GOT3 (cell line): ENCODE results near the gene GLT6D1.
"Not testable (repeated sequence)": the region's sequence is repeated elsewhere in the genome, so short reads cannot be mapped to it uniquely, and the experiment has no call there.

Experiments
- DNase-seq: peaks from one replicate; lab custom pipeline; 2025; ENCODE audit warnings: mixed read lengths; lab: John Stamatoyannopoulos, UW

GLT6D1 gene, protein sequence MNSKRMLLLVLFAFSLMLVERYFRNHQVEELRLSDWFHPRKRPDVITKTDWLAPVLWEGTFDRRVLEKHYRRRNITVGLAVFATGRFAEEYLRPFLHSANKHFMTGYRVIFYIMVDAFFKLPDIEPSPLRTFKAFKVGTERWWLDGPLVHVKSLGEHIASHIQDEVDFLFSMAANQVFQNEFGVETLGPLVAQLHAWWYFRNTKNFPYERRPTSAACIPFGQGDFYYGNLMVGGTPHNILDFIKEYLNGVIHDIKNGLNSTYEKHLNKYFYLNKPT

DNA sequence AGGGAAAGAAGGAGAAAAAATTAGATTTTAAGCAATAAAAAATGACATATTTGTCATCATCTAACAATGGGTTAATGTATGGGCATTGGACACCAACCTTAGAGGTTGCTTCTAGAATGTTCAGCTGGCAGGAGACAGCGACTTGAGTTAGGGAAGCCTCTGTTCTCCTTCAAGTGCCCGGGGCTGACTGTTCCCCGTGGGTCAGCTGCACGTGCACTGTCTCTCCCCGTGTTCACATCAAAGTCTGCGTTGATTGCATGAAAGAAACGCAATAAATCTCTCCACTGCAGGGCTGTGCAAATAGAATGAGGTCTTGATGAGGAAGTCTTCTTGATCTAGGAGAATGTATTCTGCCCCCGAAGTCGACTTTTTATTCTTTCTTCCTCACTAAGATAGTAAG lies at the start of gene GLT6D1:
Gene GLT6D1 (minus strand): TSS at position 345 of the 400 bp plus-strand sequence. CDS start 353 bp downstream, outside the sequence.
- DNase-seq = no peak

DNA sequence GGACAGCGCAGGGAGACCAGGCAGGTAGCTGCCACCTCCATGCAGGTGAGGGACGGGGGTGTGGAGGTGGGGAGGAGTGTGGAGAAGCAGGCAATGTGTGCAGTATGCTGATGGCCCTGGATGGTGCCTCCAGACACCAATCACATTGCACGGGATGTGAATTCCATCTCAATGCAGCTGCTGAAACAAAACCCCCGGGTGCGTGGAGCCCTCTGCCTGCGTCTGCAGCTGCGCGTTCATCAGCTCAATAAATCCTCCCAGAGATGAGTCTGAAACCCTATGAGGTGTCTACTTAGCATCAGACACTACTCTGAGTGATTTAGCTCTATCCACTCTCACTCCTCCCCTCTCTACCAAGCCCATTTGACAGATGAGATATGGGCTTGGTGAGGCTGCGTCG lies 49.7 kb upstream of the GLT6D1 start:
- no peak for DNase-seq

DNA sequence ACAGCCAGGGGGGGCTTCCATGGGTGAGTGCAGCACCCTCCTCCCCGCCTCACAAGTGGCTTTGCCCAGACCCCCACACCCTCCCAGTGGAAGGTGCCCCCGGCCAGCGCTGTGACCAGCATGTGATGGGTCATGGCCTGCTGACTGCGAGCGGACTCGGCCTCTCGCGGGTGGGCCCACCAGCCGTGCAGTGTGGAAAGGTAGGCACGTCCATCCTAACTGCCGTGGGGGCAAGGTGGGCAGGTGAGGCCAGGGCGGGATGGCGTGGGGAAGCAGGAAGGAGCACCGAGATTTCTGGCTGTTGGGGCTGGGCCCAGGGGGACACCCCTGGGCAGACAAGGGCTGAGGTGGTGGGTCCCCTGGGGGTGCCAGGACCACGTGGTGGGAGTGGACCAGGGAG lies 47.9 kb upstream of the GLT6D1 start:
- no peak for DNase-seq

DNA sequence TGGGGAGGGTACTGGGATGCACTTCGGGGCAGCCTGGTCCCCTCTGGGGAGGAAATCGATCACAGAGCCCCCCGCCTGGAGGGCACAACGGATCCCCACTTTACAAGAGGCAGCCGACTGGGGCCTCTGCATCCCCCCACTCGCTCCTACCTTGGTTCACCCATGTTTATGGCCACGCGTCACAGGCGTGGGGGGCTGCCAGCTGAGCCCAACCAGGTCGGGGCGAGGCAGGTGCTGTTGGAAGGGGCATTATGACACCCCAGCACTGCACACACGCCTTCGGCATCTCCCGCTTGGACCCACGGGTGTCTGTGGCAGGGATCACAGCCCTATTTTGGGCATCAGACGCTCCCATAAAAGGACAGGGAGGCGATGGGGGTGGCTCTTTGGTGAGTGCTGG lies 45.4 kb upstream of the GLT6D1 start:
- DNase-seq = no peak

DNA sequence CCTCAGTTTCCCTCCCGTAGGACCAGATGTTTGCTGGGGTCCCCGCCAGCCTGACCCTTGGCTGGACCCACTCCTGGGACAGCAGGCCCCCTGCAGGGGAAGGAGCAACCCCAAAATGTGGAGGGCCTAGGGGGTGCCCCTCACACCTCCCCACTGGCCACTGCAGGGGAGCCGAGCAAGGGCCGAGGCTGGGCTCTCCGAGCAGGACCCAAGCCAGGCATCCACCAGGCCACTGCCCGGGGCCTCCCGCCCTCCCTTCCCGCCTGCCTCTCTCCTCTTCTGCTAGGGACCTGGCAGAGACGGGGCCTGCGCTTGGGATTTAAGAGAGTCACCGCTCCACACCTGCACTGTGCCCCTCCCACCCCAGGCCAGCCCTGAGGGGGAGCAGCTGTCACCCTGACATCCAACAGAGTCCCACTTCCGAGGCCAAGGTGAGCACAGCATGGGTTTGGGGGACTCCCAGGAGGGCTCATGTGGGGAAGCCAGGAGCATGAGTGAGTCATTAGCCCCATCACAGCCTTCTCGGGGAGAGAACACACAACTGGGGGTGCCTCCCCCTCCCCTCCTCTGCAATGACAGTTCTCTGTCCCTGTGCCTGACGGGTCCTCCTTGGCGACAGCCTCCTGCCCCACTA lies 44.2 kb upstream of the GLT6D1 start:
- DNase-seq = no peak

DNA sequence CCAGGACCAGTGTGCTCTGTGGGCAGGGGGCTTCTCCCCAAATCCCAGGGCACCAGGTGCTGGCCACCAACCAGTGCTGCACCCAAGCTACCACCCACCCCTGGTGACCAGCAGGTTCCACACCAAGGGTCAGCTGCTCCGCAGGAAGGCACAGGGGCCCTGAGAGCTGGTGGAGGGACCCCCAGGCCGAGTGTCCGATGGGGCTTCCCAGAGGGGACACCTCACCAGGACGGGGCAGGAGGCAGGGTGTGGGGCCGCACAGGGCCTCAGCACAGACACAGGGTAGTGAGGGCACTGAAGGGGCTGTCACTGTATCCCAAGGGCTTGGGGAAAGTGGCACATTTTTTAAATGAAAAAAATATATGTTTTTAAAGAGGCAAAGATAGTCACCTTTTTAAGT lies 41.8 kb upstream of the GLT6D1 start:
- DNase-seq = no peak

DNA sequence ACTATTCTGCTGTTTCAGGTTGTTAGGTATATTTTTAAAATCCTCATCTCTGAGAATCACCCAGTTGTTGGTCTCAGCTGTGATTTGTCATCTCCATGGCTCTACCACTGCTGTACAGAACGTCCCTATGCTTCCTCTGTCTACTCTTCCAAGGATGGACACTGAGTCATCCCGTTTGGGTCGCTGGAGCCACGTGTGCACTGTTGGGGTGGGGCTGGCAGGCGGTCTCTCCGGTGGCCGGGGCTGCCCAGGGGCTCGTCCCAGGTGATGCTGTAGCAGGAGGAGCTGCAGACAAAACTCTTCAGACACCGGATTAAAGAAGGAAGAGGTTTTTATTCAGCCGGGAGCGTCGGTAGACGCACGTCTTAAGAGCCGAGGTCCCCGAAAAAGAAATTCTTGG lies 40.7 kb upstream of the GLT6D1 start:
- no peak for DNase-seq

DNA sequence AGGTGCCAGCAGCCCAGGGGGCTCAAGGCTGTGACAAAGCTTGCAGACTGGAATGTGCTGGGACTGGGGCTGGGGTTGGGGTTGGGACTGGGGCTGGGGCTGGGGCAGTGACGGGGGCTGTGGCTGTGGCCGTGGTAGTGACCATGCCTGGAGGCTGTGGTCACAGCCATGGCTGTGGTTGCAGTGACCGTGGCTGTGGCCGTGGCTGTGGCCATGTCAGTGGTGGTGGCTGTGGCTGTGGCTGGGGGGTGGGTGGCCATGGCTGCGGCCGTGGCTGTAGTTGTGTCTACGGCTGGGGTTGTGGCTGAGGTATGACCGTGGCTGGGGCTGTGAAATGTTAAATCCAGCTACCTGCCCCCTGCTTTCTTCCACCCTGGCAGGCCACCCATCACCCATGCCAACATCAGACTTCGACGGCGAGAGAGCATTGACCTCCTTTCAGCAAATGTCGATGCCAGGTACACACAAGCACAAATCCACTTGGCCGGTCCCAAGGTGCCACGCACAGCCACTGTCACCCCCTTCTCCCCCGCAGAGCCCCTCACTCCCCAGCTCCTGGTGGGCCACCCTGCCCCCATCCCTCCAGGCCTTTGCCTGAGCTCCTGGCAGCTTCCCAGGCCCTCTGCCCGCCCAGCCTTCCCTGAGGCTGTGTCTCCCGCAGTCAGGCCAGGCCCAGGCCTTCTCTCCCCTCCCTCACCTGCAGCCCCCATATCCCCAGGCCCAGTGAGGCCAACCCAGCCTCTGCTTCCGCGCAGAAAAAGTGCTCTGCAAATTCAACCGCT lies 39.1 kb upstream of the GLT6D1 start:
- DNase-seq = no peak

DNA sequence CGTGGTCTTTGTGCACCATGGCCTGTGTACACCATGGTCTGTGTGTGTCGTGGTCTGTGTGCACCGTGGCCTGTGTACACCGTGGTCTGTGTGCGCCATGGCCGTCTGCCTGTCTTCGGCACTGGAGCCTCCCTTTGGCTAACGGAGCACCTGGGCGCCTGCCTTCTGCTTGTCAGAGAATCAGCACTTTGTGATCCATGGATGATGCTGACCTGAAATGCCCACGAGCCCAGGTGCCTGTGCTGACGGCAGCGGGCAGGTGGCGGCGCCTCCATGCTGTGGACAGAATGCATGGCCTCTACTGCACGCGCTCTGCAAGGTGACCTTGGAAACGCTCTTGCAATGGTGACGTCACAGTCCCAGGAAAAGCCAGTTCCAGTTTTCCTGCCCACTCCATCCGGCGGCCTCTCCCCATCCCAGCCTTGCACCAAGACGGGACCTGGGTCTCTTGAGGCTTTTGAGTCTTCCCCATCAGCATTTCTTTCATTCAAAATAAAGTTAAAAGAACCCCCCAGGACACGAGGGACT lies 38.4 kb upstream of the GLT6D1 start:
- no peak for DNase-seq

DNA sequence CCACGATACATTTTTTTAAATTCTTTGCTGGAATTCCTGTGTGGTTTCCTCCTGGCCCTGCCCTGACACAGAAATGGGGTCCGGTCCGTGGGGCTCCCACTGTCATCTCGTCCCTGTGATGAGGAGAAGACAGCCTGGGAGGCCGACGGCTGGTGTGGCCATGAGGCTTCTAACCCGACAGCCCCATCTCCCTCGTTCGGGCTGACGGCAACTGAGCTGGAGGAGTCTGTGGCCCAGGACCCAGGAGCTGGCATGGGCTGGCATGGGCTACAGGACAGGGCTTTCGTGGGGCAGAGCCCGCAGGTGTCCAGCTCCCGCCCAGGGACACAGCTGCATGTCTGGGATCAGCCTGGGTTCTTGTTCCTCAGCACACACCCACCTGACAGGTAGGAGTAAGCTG lies 37.6 kb upstream of the GLT6D1 start:
- DNase-seq = no peak

DNA sequence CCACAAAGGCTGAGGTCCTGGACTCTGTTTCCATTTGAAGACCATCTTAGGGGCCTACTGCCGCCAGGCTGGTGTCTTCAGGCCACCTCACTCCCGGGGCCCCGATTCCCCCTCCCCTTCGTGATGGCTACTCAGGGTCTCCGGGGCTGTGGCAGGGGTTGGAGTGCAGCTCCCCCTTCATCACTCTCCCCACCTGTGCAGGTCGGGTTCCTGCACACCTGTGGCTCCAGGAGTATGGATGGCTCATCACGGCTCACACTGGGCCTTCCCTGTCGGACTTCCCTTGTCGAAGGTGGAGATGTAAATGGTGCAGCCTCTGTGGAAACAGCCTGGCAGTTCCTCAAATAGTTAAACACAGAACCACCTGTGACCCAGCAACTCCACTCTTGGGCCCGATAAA lies 35.6 kb upstream of the GLT6D1 start:
- DNase-seq = no peak

DNA sequence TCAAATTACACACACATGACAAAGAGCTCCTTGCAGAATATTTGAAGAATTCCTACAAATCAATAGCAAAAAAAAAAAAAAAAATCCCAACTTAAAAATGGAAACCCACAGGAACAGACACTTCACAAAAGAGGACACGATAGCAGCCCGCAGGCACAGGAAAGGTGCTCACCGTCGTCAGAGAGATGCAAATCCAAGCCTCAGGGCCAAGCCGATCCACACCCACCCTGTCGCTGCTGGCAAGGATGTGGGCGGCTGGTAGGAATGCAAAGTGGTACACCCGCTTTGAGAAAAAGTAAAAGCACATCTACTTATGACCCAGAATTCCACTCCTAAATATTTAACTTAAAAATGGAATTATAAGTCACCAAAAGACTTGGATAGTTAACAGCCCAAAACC lies 34.6 kb upstream of the GLT6D1 start:
- DNase-seq = no peak

DNA sequence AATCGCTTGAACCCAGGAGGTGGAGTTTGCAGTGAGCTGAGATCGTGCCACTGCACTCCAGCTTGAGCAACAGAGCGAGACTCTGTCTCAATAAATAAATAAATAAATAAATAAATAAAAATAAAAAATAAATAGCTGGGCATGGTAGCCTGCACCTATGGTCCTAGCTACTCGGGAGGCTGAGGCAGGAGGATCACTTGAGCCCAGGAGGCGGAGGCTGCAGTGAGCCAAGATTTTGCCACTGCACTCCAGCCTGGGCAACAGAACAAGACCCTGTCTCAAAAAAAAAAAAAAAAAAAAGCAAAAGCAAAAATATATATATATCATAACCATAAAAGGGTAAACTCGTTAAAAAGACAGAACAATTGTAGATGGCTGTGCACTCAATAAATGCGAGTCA lies 33.4 kb upstream of the GLT6D1 start:
- DNase-seq = not testable (repeated sequence)

DNA sequence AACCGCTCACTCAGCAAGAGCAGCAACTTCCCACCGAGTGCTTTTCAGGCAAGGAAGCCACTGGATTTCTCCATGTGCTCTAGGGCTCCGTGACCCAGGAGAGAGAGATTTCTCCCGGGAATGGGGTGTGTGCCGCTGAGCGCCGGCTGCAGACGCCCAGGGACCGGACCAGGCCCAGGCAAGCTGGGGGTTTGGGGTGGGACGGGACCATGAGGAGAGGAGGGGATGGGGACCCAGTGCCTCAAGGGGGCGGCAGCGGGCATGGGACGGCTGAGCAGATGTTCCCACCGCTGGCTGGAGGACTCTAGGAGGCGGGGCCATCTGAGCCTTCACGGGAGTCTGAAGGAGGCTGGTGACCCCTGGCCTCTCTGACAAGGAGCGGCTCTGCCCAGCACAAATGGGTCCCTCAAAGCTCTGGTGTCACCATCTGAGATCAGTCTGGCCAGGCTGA lies 32.3 kb upstream of the GLT6D1 start:
- DNase-seq = no peak

DNA sequence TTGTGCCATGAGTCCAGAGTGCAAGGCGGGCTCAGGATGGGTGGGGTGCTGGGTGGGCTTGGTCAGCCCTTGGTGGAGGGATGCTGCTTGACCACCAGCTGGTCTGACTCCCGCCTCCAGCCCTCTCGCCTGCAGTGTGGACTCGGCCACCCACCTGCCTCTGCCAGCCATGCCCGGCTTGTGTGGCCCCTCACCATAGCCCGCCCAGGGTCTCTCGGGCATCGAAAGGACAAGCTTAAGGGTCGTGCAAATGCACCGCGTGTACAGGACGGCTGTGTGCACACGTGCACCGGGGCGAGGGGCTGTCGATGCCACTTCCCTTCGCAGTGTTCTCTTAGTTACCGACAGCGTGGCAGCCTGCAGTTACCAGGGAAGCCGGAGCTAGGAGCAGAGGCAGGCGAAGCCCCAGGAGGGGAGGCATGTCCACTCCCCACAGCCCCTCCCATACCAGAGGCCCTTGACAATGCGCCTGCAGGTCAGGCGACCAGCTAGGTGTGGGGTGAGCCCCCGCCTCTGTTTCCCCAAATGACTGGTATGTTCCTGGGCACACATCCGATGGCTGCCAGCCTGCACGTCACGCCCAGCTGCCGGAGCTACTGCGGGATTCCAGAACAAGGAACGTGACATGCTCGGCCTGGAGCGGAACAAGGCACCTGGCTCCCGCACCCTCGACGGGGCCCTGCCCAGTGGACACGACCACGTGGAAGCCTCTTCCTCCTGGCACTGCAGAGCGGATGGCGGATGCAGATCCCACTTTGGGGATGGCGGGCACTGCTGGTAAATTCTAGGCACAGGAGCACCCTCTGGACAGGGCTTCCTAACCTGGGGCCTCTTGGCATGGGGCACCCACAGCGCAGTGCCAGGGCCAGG lies 31.6 kb upstream of the GLT6D1 start:
- no peak for DNase-seq

DNA sequence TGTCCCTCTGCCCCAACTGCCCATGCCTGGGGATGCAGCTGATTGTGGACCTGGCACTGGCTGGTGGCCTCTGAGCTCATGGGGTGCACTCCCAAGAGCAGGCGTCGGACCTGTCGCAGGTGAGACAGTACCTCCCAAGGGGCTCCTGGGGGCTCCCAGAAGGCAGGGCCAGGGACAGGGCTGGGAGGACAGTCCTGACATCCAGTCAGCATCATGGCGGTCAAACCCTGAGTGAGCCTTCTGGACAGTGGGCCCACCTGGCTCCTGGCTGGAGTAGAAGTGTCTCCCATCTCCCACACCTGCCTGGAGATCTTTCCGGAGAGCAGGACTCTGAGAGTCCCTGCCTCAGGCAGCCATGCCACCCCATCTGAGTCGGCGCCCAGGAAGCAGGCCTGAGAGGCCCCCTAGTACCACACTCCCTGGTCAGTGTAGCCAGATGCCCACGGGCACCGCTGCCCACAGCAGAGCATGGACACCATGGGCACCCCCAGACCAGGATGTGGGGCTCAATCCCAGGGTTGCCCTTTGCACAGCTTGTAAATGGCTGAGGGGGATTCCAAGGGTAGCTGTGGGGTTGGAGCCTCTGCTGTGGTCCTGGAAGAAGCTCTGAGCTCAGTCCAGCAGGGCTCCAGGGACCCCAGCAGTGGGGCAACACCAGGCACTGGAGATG lies 30.4 kb upstream of the GLT6D1 start:
- no peak for DNase-seq

DNA sequence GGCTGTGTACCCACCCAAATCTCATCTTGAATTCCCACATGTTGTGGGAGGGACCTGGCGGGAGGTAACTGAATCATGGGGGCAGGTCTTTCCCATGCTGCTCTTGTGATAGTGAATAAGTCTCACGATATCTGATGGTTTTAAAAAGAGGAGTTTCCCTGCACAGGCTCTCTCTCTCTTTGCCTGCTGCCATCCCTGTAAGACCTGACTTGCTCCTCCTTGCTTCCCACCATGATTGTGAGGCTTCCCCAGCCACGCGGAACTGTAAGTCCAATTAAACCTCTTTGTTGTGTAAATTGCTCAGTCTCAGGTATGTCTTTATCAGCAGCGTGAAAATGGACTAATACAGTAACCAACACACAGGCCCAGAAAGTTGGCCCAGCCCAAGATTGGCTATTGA lies 29.7 kb upstream of the GLT6D1 start:
- not testable (repeated sequence) for DNase-seq

DNA sequence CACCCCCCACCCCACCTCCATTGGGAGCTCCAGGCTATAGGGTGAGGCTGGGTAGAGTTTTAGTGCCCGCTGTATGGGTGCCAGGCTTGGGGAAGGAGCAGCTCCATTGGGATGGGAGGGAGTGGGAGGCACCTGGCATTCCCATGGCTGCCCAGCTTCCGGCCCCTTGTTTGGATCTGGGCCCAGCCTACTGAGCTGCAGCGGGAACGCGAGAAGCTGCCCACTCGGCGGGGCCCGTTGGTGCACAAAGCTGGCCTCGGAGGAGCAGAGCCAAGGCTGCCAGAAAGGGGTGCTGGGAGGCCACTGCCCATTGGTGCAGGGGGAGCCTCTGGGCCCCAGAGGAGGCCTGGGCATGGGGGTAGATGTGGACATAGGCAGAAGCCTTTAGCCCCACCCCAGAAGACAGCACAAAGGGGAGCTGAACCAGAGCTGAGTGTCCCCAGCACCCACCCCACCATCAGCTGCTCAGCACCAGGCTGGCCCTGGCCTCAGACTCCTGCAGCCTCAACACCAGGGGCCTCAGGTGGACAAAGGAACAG lies 28.2 kb upstream of the GLT6D1 start:
- no peak for DNase-seq

DNA sequence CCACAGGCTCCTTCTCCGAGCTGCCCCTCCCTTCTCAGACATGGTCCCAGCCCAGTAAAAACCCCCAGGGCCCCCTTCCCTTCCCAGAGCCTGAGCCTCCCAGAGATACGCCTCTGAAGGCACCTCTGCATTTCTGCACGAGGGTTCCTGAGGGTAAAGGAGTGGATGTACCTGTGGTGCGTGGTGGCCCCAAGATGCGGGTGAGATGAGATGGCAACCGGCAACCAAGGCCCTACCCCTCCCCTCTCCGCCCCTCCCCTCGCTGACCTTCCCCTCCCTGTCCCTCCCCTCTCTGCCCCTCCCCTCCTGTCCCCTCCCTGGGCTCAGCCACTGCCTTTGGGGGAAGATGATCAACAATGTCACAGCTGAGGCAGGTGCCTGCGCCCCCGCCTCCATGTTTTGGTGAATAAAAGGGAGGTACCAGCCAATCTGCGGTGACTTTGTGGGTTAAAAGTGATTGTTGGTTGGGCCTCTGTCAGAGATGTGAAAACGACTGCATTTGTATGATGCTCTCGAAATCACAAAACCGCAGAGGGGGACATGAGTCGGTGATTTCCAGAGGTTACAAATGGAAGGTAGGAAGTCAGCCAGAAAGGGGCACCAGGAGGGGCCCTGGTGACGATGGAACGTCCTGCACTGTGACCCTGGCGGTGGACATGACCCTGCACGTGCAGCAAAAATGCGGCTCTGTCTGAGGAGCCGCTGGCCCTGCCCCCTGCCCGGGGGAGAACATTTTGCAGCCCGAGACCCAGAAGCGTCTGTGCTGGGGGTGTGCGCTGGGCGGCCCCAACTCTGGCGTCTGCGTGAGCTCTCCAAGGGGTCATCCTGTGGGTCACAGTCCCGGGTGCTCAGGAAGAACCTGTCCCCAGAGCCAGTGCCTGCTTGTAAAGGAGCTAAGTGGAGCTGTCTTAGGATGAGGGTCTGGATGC lies 27.5 kb upstream of the GLT6D1 start:
- no peak for DNase-seq

DNA sequence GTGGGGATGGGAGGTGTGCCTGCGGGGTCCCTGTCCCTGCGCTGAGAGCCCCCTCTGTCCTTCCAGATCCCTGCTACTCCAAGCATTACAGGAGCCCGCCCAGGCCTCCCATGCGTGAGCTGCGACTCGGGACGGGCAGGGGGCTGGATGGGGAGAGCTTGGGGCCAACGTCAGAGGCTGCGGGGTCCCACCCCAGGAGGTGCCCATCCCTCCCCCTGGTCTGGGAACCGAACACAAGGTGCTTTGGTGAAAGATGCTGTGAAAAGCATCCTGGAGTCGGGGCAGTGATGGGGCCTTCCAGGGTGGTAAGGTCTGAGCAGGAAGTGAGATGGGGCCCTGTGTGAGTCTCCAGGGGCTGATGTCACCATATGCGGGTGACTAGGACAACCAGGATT lies 26.5 kb upstream of the GLT6D1 start:
- DNase-seq = no peak
